MM.1S (cell line): ENCODE data around the gene PRR33.

Source experiments
- DNase-seq: peaks from one replicate; pipeline ENCODE4 v3.0.0-alpha.2; 2015
- H2AFZ ChIP-seq: fragments of 300-600 bp; sonication (generic); 2 replicates; pipeline ENCODE4 v1.6.0; 2016; ENCODE audit warnings: antibody characterized with exemption, low read length
- H3F3A ChIP-seq: fragments of 300-600 bp; sonication (generic); 2 replicates; pipeline ENCODE4 v1.6.1; 2016; ENCODE audit warnings: mild to moderate bottlenecking, antibody characterized with exemption, low read length, moderate library complexity, mixed read lengths; ENCODE audit not compliant: insufficient read depth
- H3K27ac ChIP-seq: fragments of 300-600 bp; sonication (generic); 2 replicates; pipeline ENCODE4 v1.5.1; 2016; ENCODE audit warnings: mild to moderate bottlenecking, low read length
- H3K27me3 ChIP-seq: fragments of 300-600 bp; sonication (generic); replicated peaks from 2 replicates; pipeline ENCODE4 v1.6.0; 2016; ENCODE audit warnings: low read length; ENCODE audit not compliant: insufficient read depth
- H3K36me3 ChIP-seq: fragments of 300-600 bp; sonication (generic); replicated peaks from 2 replicates; pipeline ENCODE4 v1.6.1; 2016; ENCODE audit warnings: mild to moderate bottlenecking, low read length, mixed read lengths; ENCODE audit not compliant: insufficient read depth
- H3K4me1 ChIP-seq: fragments of 300-600 bp; sonication (generic); 2 replicates; pipeline ENCODE4 v1.6.1; 2016; ENCODE audit warnings: low read length, mixed read lengths
- H3K4me2 ChIP-seq: fragments of 300-600 bp; sonication (generic); 2 replicates; pipeline ENCODE4 v1.6.0; 2016; ENCODE audit warnings: low read depth, low read length
- H3K4me3 ChIP-seq: fragments of 300-600 bp; sonication (generic); 2 replicates; pipeline ENCODE4 v1.5.1; 2016; ENCODE audit warnings: low read length, mixed read lengths
- H3K79me2 ChIP-seq: fragments of 300-600 bp; sonication (generic); 2 replicates; pipeline ENCODE4 v1.6.1; 2016; ENCODE audit warnings: mixed run types, low read length, mixed read lengths
- H3K9ac ChIP-seq: fragments of 300-600 bp; sonication (generic); 2 replicates; pipeline ENCODE4 v1.6.1; 2016; ENCODE audit warnings: low read length, mixed read lengths
- H3K9me2 ChIP-seq: fragments of 300-600 bp; sonication (generic); replicated peaks from 2 replicates; pipeline ENCODE4 v1.6.1; 2016; ENCODE audit warnings: mild to moderate bottlenecking, low read length, mixed read lengths; ENCODE audit not compliant: insufficient read depth
- H3K9me3 ChIP-seq: fragments of 300-600 bp; sonication (generic); replicated peaks from 2 replicates; pipeline ENCODE4 v1.6.1; 2016; ENCODE audit warnings: mild to moderate bottlenecking, low read length, mixed read lengths; ENCODE audit not compliant: insufficient read depth
- H4K20me1 ChIP-seq: fragments of 300-600 bp; sonication (generic); 2 replicates; pipeline ENCODE4 v1.6.1; 2016; ENCODE audit warnings: mild to moderate bottlenecking, low read length, moderate library complexity, mixed read lengths; ENCODE audit not compliant: insufficient read depth
- CTCF ChIP-seq: fragments of 300-600 bp; sonication (generic); IDR thresholded peaks from 2 replicates; pipeline ENCODE4 v1.5.1; 2016; ENCODE audit warnings: antibody characterized with exemption, low read length, mixed read lengths
- EZH2 ChIP-seq: fragments of 300-600 bp; sonication (generic); optimal IDR thresholded peaks from 2 replicates; pipeline ENCODE3; 2017; ENCODE audit warnings: low read depth, mild to moderate bottlenecking, antibody characterized with exemption, low read length, mixed read lengths
- EZH2phosphoT487 ChIP-seq: fragments of 300-600 bp; sonication (generic); IDR thresholded peaks from 2 replicates; pipeline ENCODE4 v1.6.1; 2018; ENCODE audit warnings: antibody characterized with exemption, low read length

The PRR33 gene

GRCh38 chr11:1858576-1858975 is 33.1 kb downstream of the PRR33 start:
- no peaks in the 10 kb centered on the region; the same call in 1 of the 2 replicates for H3K27me3 ChIP-seq

GRCh38 chr11:1858154-1858553 is 33.5 kb downstream of the PRR33 start:
- Histone ChIP-seq H3K79me2 (peaks cover 73% of the 10 kb centered on the region), H3F3A (no peaks in the 10 kb centered on the region), H3K27me3 (no peaks in the 10 kb centered on the region; the same call in 1 of the 2 replicates), H4K20me1 (no peaks in the 10 kb centered on the region; the same call in 1 of the 2 replicates), H3K36me3 (no peaks in the 10 kb centered on the region), H3K9me2 (no peaks in the 10 kb centered on the region), H2AFZ (no peak overlapping the region), H3K4me1 (peaks cover 16% of the 10 kb centered on the region), H3K4me3 (no peak overlapping the region), H3K4me2 (no peak overlapping the region), H3K9me3 (no peaks in the 10 kb centered on the region), H3K27ac (no peak overlapping the region), H3K9ac (no peak overlapping the region)
- DNase-seq, result no peak
- no peak for TF ChIP-seq EZH2phosphoT487
- no peak for TF ChIP-seq CTCF
- no peak for TF ChIP-seq EZH2

More at GRCh38 chr11:1858576-1858975, 33.1 kb downstream of the PRR33 start:
- Histone ChIP-seq H3K36me3 (no peaks in the 10 kb centered on the region), H4K20me1 (no peaks in the 10 kb centered on the region; the same call in 1 of the 2 replicates), H3K4me1 (peaks cover 11% of the 10 kb centered on the region), H3K9ac (no peak overlapping the region), H2AFZ (no peak overlapping the region), H3K27ac (no peak overlapping the region), H3K4me3 (no peak overlapping the region), H3K9me2 (no peaks in the 10 kb centered on the region), H3K9me3 (no peaks in the 10 kb centered on the region), H3F3A (no peaks in the 10 kb centered on the region), H3K79me2 (peaks cover 73% of the 10 kb centered on the region), H3K4me2 (no peak overlapping the region)
- no peak for DNase-seq
- TF ChIP-seq EZH2, result no peak
- TF ChIP-seq CTCF, result no peak
- TF ChIP-seq EZH2phosphoT487, result no peak

GRCh38 chr11:1857064-1857463 is 34.6 kb downstream of the PRR33 start:
- no peaks in the 10 kb centered on the region for H3K9me2 ChIP-seq
- no peak overlapping the region for H3K9ac ChIP-seq
- peaks cover 26% of the 10 kb centered on the region for H3K4me1 ChIP-seq
- no peak overlapping the region for H3K27ac ChIP-seq
- no peaks in the 10 kb centered on the region; the same call in 1 of the 2 replicates for H4K20me1 ChIP-seq
- DNase-seq, result no peak
- no peaks in the 10 kb centered on the region for H3K36me3 ChIP-seq
- no peak overlapping the region for H3K4me3 ChIP-seq
- H3K4me2 ChIP-seq, result no peak overlapping the region
- no peaks in the 10 kb centered on the region; the same call in 1 of the 2 replicates for H3K27me3 ChIP-seq
- H3K79me2 ChIP-seq, result peaks cover 72% of the 10 kb centered on the region
- H3F3A ChIP-seq, result peaks cover 8% of the 10 kb centered on the region
- no peak overlapping the region for H2AFZ ChIP-seq
- TF ChIP-seq EZH2 (no peak), CTCF (no peak), EZH2phosphoT487 (no peak)
- no peaks in the 10 kb centered on the region for H3K9me3 ChIP-seq
